Tibial artery (tissue), 4 donors: ENCODE measurements around the gene MEIG1.

ENCODE experiments used
- DNase-seq, 2 donors: peaks; one replicate each; pipeline ENCODE4 v3.0.0-alpha.2; 2019
- H3K27ac ChIP-seq, 2 donors: fragments of 200-600 bp; sonication (generic) in 1 of 2; 1 replicate in 1 of 2; 2 replicates in 1 of 2; pipeline ENCODE4 v1.5.1; 2018 to 2019; ENCODE audit warnings: mild to moderate bottlenecking in 1 of 2
- H3K27me3 ChIP-seq, 2 donors: fragments of 200-600 bp; sonication (generic) in 1 of 2; one replicate each; pipeline versions ENCODE4 v1.5.1 to v1.6.0; 2016 to 2019
- H3K36me3 ChIP-seq, 3 donors: fragments of 200-600 bp; sonication (generic) in 2 of 3; one replicate each; pipeline ENCODE4 v1.5.1; 2016 to 2019; ENCODE audit warnings: mild to moderate bottlenecking in 2 of 3
- H3K4me1 ChIP-seq, 4 donors: fragments of 200-600 bp; sonication (generic) in 2 of 4; 1 replicate in 3 of 4; 2 replicates in 1 of 4; pipeline ENCODE4 v1.5.1; 2016 to 2019
- H3K4me3 ChIP-seq, 2 donors: fragments of 200-600 bp; sonication (generic) in 1 of 2; 1 replicate in 1 of 2; 2 replicates in 1 of 2; pipeline ENCODE4 v1.5.1; 2018 to 2019; ENCODE audit warnings: mild to moderate bottlenecking in 2 of 2
- H3K9me3 ChIP-seq, 3 donors: fragments of 200-600 bp; sonication (generic) in 1 of 3; one replicate each; pipeline ENCODE4 v1.5.1; 2016 to 2019
- CTCF ChIP-seq, 2 experiments: fragments of 200-600 bp in 1 of 2; fragments of 450-650 bp in 1 of 2; IDR thresholded peaks; one replicate each; pipeline ENCODE4 v1.5.1; 2017 to 2019; ENCODE audit warnings: antibody characterized with exemption in 2 of 2, mild to moderate bottlenecking in 1 of 2, moderate library complexity in 1 of 2
- intact Hi-C: fragments of 100-400 bp; cut with DNase I; formaldehyde crosslinking; loops from one replicate; pipeline ENCODE4 v1.15.0; 2023; ENCODE audit warnings: low total_unique reads

The MEIG1 gene

GRCh38 chr10:14949291-14949690 lies 9.9 kb upstream of the MEIG1 start:
- H3K4me1 ChIP-seq: peaks cover 0 to 20% (median 11%) of the 10 kb centered on the region in 4 donors

DNA sequence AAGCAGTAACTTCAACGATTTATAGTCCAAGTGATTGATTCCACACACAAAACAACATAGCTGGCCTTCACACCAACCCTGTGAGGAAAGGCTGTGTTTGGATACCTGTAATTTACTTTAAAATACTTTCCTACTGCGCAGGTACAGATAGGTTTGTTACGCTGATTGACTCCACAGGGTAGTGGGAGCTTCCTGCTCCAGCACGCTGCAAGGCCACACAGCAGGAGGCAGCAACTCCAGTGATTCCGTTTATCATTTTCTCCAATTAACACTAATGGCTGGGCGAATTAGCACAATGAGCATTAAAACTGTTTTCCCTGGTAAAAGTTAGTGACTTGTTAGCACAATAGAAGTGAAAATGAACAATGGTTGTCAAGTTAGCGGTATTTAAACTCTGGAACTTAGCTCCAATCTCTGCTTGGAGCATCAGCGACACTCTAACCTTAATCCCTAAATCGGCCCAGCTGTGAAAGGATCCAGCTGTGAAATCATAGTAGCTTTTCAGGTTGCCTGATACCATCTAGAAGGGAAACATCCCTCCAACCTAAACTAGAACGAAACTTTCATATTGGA lies 6.3 kb upstream of the MEIG1 start:
- intact Hi-C loops: loop anchor here (10.0 kb wide), 1 partner anchor 142 kb away; the partner anchor contains the start of gene RPP38
- no peak for DNase-seq
- H3K4me3 ChIP-seq: peak overlapping the region; percentile 67 to 76
- no peaks in the 10 kb centered on the region for H3K9me3 ChIP-seq
- peaks cover 0 to 27% (median 15%) of the 10 kb centered on the region in 4 donors for H3K4me1 ChIP-seq
- H3K27ac ChIP-seq: peak overlapping the region; percentile 85 to 86
- H3K36me3 ChIP-seq: peaks cover 1 to 10% (median 8%) of the 10 kb centered on the region in 3 donors
- no peaks in the 10 kb centered on the region for H3K27me3 ChIP-seq
- no peak for TF ChIP-seq CTCF (IDR thresholded peaks at IDR 0.05)

More at GRCh38 chr10:14949291-14949690, 9.9 kb upstream of the MEIG1 start:
- H3K36me3 ChIP-seq: peaks cover 27 to 36% (median 27%) of the 10 kb centered on the region in 3 donors
- intact Hi-C loops: loop anchor here (5.0 kb wide), 1 partner anchor 62 kb away; no protein-coding TSS in a partner anchor
- DNase-seq: no peak
- H3K4me3 ChIP-seq: no peak overlapping the region
- no peak for TF ChIP-seq CTCF (IDR thresholded peaks at IDR 0.05)
- no peaks in the 10 kb centered on the region for H3K9me3 ChIP-seq
- no peaks in the 10 kb centered on the region for H3K27me3 ChIP-seq
- no peak overlapping the region for H3K27ac ChIP-seq

DNA sequence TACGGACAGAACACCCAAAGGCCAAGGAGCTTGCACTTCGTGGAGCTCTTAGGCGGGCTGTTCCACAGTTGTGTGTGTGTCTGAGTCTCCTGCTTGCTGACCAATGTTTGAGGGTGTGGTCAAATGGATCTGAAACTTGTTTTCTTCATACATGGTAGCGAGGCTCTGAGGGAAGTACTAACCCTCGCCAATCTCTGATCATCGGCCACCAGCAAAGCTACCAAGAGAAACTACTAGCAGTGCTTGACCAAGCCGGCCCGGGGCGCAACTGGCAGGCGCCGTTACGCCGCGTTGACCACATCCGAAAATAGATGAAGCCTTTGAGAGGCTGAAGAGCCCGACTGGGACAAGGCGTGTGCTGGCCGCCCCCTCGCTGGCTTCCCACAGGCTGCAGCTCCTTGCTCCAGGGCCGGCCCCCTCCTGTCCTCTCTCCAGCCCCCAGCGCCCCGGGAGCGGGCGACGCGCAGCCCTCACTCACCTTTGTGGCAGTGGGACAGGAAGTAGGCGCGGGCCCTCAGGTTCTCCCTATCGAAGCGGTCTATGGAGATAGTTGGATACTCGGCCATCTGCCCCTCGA lies 5.7 kb upstream of the MEIG1 start:
- peak overlapping the region; percentile 85 to 86 for H3K27ac ChIP-seq
- no peak for TF ChIP-seq CTCF (IDR thresholded peaks at IDR 0.05)
- no peaks in the 10 kb centered on the region for H3K9me3 ChIP-seq
- DNase-seq: peak in 1 of 2 donors; percentile 50
- intact Hi-C loops: loop anchor here (10.0 kb wide), 1 partner anchor 141 kb away; the partner anchor contains the start of gene RPP38
- H3K4me3 ChIP-seq: peak overlapping the region; percentile 67 to 76
- no peaks in the 10 kb centered on the region for H3K27me3 ChIP-seq
- peaks cover 0 to 27% (median 15%) of the 10 kb centered on the region in 4 donors for H3K4me1 ChIP-seq
- peaks cover 0 to 5% (median 2%) of the 10 kb centered on the region in 3 donors for H3K36me3 ChIP-seq

DNA sequence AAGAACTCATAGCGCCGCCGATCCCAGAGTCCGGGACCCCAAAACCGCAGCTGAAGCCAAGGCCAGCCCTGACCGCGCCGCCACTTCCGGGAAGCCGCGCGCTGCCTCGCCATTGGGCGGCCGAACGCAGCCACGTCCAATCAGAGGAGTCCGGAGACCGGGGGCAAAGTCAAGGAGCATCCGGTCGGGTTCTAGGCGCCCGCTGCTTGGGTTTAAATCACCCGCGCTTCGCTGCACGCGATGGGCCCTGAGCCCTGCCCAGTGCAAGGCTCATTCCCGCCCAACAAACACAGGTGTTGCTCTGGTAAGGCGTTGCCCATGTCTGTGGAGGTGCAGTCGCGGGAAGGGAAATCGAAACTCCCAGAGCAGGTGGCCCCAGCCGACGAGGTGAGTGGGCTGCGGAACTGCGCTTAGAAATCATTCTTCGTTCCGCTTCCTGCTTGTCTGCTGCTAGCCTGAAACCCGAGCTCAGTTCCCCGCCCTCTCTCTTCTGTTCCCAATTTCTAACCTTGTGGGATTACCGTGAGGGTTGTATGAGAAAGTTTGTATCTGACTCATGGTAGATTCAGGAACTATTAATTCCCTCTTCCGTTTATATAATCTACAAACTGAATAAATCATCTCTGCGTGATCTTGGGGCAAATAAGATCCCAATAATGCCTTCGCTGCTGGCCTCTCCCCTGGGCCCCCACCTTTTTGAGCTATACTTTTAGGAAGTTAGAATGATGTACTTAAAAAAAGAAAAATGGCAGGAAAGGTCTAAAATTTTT lies 5.0 kb upstream of the MEIG1 start, which contains the start of gene DCLRE1C:
DCLRE1C (minus strand) TSS at position 96 of the 770 bp plus-strand sequence; CDS start at position 10, 86 bp downstream.
- Histone ChIP-seq H3K4me3 (peak within 1 kb of the TSS; percentile 67 to 76), H3K27me3 (no peaks in the 10 kb centered on the region), H3K4me1 (peaks cover 0 to 31% (median 15%) of the 10 kb centered on the region in 4 donors), H3K36me3 (no peaks in the 10 kb centered on the region), H3K9me3 (no peaks in the 10 kb centered on the region), H3K27ac (peak within 1 kb of the TSS; percentile 85 to 86)
- intact Hi-C loops: loop anchor here (10.0 kb wide), 1 partner anchor 141 kb away; the partner anchor contains the start of gene RPP38
- no peak for TF ChIP-seq CTCF (IDR thresholded peaks at IDR 0.05)
- peak; percentile 88 to 95 for DNase-seq

DNA sequence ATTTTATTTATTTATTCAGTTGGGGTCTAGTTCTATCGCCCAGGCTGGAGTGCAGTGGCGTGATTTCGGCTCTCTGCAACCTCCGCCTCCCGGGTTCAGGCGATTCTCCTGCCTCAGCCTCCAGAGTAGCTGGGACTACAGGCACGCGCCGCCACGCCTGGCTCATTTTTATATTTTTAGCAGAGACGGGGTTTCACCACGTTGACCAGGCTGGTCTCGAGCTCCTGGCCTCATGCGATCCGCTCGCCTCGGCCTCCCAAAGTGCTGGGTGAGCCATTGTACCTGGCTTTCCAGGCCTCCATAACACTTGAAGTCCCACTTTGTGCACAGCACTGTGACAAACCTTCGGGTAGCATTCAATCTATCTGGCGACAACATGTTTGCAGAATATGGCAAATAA lies 4.3 kb upstream of the MEIG1 start:
- Histone ChIP-seq H3K4me1 (peaks cover 0 to 31% (median 15%) of the 10 kb centered on the region in 4 donors), H3K36me3 (no peaks in the 10 kb centered on the region), H3K27me3 (no peaks in the 10 kb centered on the region), H3K27ac (peak overlapping the region in 1 of 2 donors; percentile 86), H3K9me3 (no peaks in the 10 kb centered on the region), H3K4me3 (peak overlapping the region in 1 of 2 donors; percentile 76)
- intact Hi-C loops: loop anchor here (10.0 kb wide), 1 partner anchor 140 kb away; the partner anchor contains the start of gene RPP38
- no peak for DNase-seq
- no peak for TF ChIP-seq CTCF (IDR thresholded peaks at IDR 0.05)
